Nephron (organoid): ENCODE data around the gene ZBTB25.

ENCODE experiments used
- H3K27ac Mint-ChIP-seq, 3 experiments: 2 replicates each; pipeline ENCODE4 v1.8.0; 2020; ENCODE audit warnings: mixed read lengths in 3 of 3, mild to moderate bottlenecking in 2 of 3, moderate library complexity in 1 of 3
- H3K27me3 Mint-ChIP-seq: 2 replicates; pipeline ENCODE4 v1.8.0; 2021; ENCODE audit warnings: low read depth, mild to moderate bottlenecking, moderate library complexity, mixed read lengths
- H3K36me3 Mint-ChIP-seq: 2 replicates; pipeline ENCODE4 v1.8.0; 2020; ENCODE audit warnings: low read depth, mixed read lengths
- H3K4me1 Mint-ChIP-seq: 2 replicates; pipeline ENCODE4 v1.8.0; 2020; ENCODE audit warnings: mixed read lengths
- H3K4me3 Mint-ChIP-seq, 3 experiments: 2 replicates each; pipeline ENCODE4 v1.8.0; 2020; ENCODE audit warnings: mild to moderate bottlenecking in 3 of 3, mixed read lengths in 3 of 3, moderate library complexity in 2 of 3
- H3K9me3 Mint-ChIP-seq: 2 replicates; pipeline ENCODE4 v1.8.0; 2020; ENCODE audit warnings: mixed read lengths
- CTCF ChIP-seq, 3 experiments: fragments of 200-600 bp; sonication (generic); IDR thresholded peaks; one replicate each; pipeline ENCODE4 v1.5.0; 2021; ENCODE audit warnings: antibody characterized with exemption in 3 of 3; ENCODE audit not compliant: unreplicated experiment in 3 of 3

ZBTB25 gene

GRCh38 chr14:64447876-64448670, 55.6 kb downstream of the ZBTB25 start:
- H3K27ac Mint-ChIP-seq: peak overlapping the region; percentile 81 to 88 (median 83)
- H3K9me3 Mint-ChIP-seq: no peaks in the 10 kb centered on the region
- peaks cover 32% of the 10 kb centered on the region for H3K36me3 Mint-ChIP-seq
- H3K4me1 Mint-ChIP-seq: peaks cover 21% of the 10 kb centered on the region
- H3K4me3 Mint-ChIP-seq: no peak overlapping the region
- H3K27me3 Mint-ChIP-seq: no peaks in the 10 kb centered on the region
- no peak for TF ChIP-seq CTCF (IDR thresholded peaks at IDR 0.05; ENCODE audit: unreplicated experiment in 3 of 3)

GRCh38 chr14:64444984-64445845, 58.4 kb downstream of the ZBTB25 start:
- peak overlapping the region in 1 of 3 experiments; percentile 37 for H3K4me3 Mint-ChIP-seq
- H3K27ac Mint-ChIP-seq: peak overlapping the region; percentile 90 to 96 (median 90)
- peaks cover 43% of the 10 kb centered on the region for H3K36me3 Mint-ChIP-seq
- no peak for TF ChIP-seq CTCF (IDR thresholded peaks at IDR 0.05; ENCODE audit: unreplicated experiment in 3 of 3)
- peaks cover 21% of the 10 kb centered on the region for H3K4me1 Mint-ChIP-seq
- H3K27me3 Mint-ChIP-seq: no peaks in the 10 kb centered on the region
- H3K9me3 Mint-ChIP-seq: no peaks in the 10 kb centered on the region

- H3K4me1 Mint-ChIP-seq: peaks cover 22% of the 10 kb centered on the region
- no peaks in the 10 kb centered on the region for H3K27me3 Mint-ChIP-seq
- H3K4me3 Mint-ChIP-seq: no peak overlapping the region
- no peak for TF ChIP-seq CTCF (IDR thresholded peaks at IDR 0.05; ENCODE audit: unreplicated experiment in 3 of 3)
- H3K9me3 Mint-ChIP-seq: no peaks in the 10 kb centered on the region
- H3K36me3 Mint-ChIP-seq: peaks cover 46% of the 10 kb centered on the region
- H3K27ac Mint-ChIP-seq: peak overlapping the region; percentile 90 to 96 (median 90)
These were observed 59.5 kb downstream of the ZBTB25 start for GRCh38 chr14:64444140-64444539.

GRCh38 chr14:64442300-64442988, 61.2 kb downstream of the ZBTB25 start:
- H3K27ac Mint-ChIP-seq: peak overlapping the region; percentile 52 to 92 (median 90)
- H3K27me3 Mint-ChIP-seq: no peaks in the 10 kb centered on the region
- H3K36me3 Mint-ChIP-seq: peaks cover 50% of the 10 kb centered on the region
- no peaks in the 10 kb centered on the region for H3K9me3 Mint-ChIP-seq
- no peak overlapping the region for H3K4me3 Mint-ChIP-seq
- no peak for TF ChIP-seq CTCF (IDR thresholded peaks at IDR 0.05; ENCODE audit: unreplicated experiment in 3 of 3)
- peaks cover 25% of the 10 kb centered on the region for H3K4me1 Mint-ChIP-seq

- Mint-ChIP-seq H3K9me3 (no peaks in the 10 kb centered on the region), H3K27me3 (no peaks in the 10 kb centered on the region), H3K4me3 (no peak overlapping the region), H3K4me1 (peaks cover 21% of the 10 kb centered on the region), H3K27ac (no peak overlapping the region), H3K36me3 (peaks cover 60% of the 10 kb centered on the region)
- TF ChIP-seq CTCF (IDR thresholded peaks at IDR 0.05; ENCODE audit: unreplicated experiment in 3 of 3): no peak
These were observed 63.1 kb downstream of the ZBTB25 start for GRCh38 chr14:64440494-64440893.
